SK-N-SH (cell line): ENCODE data around the gene FLOT1. TPM values are rescaled to one million over a fixed set of nuclear protein-coding genes. Genes with fewer than 3 reads are reported as not detected.
A peak's percentile ranks its signal among the peaks of the same experiment; 100 is the strongest.

Experiments used
- CTCF ChIA-PET: fragments of 300-600, 350-600 bp; formaldehyde crosslinking; extraction: SDS; loops from one replicate; lab custom pipeline; 2021; lab: Yijun Ruan, JAX
- POLR2A ChIA-PET: fragments of 350-600 bp; sonication (Branson Sonifier 250); formaldehyde crosslinking; extraction: SDS; loops from one replicate; lab custom pipeline; 2020; ENCODE audit warnings: antibody characterized with exemption, inconsistent platforms; lab: Yijun Ruan, JAX
- DNase-seq: peaks from one replicate; pipeline ENCODE4 v3.0.0; 2012
- H2AFZ ChIP-seq: fragments of 200-600 bp; sonication (generic); 2 replicates; pipeline ENCODE4 v1.8.1; 2016; ENCODE audit warnings: antibody characterized with exemption, mild to moderate bottlenecking, low read depth
- H3F3A ChIP-seq: fragments of 200-600 bp; sonication (generic); replicated peaks from 2 replicates; pipeline ENCODE3; 2016; ENCODE audit warnings: antibody characterized with exemption, mild to moderate bottlenecking; ENCODE audit not compliant: insufficient read depth
- H3K27ac ChIP-seq, 2 experiments: fragments of 200-500 bp in 1 of 2; fragments of 200-600 bp in 1 of 2; sonication (Bioruptor generic) in 1 of 2; sonication (generic), shearing (Covaris generic) in 1 of 2; 2 replicates each; pipeline versions ENCODE4 v1.5.1 to v1.6.1; 2014 to 2016; ENCODE audit warnings: low read depth in 2 of 2, inconsistent platforms in 1 of 2, low read length in 1 of 2, mild to moderate bottlenecking in 1 of 2, mixed read lengths in 1 of 2
- H3K27me3 ChIP-seq: fragments of 200-600 bp; sonication (generic), shearing (Covaris generic); 2 replicates; pipeline ENCODE4 v1.6.1; 2016; ENCODE audit warnings: mixed run types; ENCODE audit not compliant: insufficient read depth
- H3K36me3 ChIP-seq, 2 experiments: fragments of 200-500 bp in 1 of 2; fragments of 200-600 bp in 1 of 2; sonication (Bioruptor generic) in 1 of 2; sonication (generic) in 1 of 2; replicated peaks in 1 of 2; 2 replicates each; pipeline versions ENCODE3 to v1.5.1; 2014 to 2016; ENCODE audit warnings: low read length in 1 of 2, mild to moderate bottlenecking in 1 of 2; ENCODE audit not compliant: insufficient read depth in 2 of 2, control insufficient read depth in 1 of 2
- H3K4me1 ChIP-seq, 2 experiments: fragments of 200-500 bp in 1 of 2; fragments of 200-600 bp in 1 of 2; sonication (Bioruptor generic) in 1 of 2; sonication (generic), shearing (Covaris generic) in 1 of 2; 2 replicates each; pipeline versions ENCODE4 v1.5.1 to v1.6.1; 2014 to 2016; ENCODE audit warnings: low read depth in 1 of 2, low read length in 1 of 2, mixed run types in 1 of 2; ENCODE audit not compliant: insufficient read depth in 2 of 2, control insufficient read depth in 1 of 2
- H3K4me2 ChIP-seq: fragments of 200-600 bp; sonication (generic), shearing (Covaris generic); 2 replicates; pipeline ENCODE4 v1.6.1; 2017; ENCODE audit warnings: mixed run types
- H3K4me3 ChIP-seq, 2 experiments: fragments of 200-500 bp in 1 of 2; fragments of 200-600 bp in 1 of 2; sonication (Bioruptor generic) in 1 of 2; sonication (generic), shearing (Covaris generic) in 1 of 2; 2 replicates each; pipeline versions ENCODE4 v1.5.1 to v1.8.1; 2014 to 2016; ENCODE audit warnings: low read depth in 2 of 2, inconsistent platforms in 1 of 2, low read length in 1 of 2, mild to moderate bottlenecking in 1 of 2, mixed read lengths in 1 of 2, moderate library complexity in 1 of 2
- H3K79me2 ChIP-seq: fragments of 200-600 bp; sonication (generic); 2 replicates; pipeline ENCODE4 v1.8.1; 2017; ENCODE audit warnings: mild to moderate bottlenecking; ENCODE audit not compliant: insufficient read depth
- H3K9ac ChIP-seq: fragments of 200-600 bp; sonication (generic); 2 replicates; pipeline ENCODE4 v1.6.1; 2017; ENCODE audit warnings: mixed run types
- H3K9me2 ChIP-seq: fragments of 200-600 bp; sonication (generic); 2 replicates; pipeline ENCODE4 v1.6.1; 2017; ENCODE audit warnings: mixed run types
- H3K9me3 ChIP-seq: fragments of 200-600 bp; sonication (generic); 2 replicates; pipeline ENCODE4 v1.6.1; 2017; ENCODE audit warnings: mixed run types, mild to moderate bottlenecking, moderate library complexity
- H4K20me1 ChIP-seq: fragments of 200-600 bp; sonication (generic); 2 replicates; pipeline ENCODE4 v1.6.1; 2017; ENCODE audit warnings: mild to moderate bottlenecking, mixed run types; ENCODE audit not compliant: insufficient read depth
- CHD2 ChIP-seq: fragments of 150-350 bp; IDR thresholded peaks from 2 replicates; pipeline ENCODE4 v1.6.1; 2018; ENCODE audit warnings: low read length; ENCODE audit not compliant: partially characterized antibody
- EP300 ChIP-seq, 2 experiments: IDR thresholded peaks; 2 replicates each; pipeline versions ENCODE4 v1.4.0 to v1.6.1; 2012; ENCODE audit warnings: borderline replicate concordance in 1 of 2, low read depth in 1 of 2, low read length in 1 of 2
- EZH2phosphoT487 ChIP-seq: fragments of 200-600 bp; sonication (generic); IDR thresholded peaks from 2 replicates; pipeline ENCODE4 v1.6.1; 2017; ENCODE audit warnings: low read depth, mixed run types, mild to moderate bottlenecking, antibody characterized with exemption, moderate library complexity, borderline replicate concordance
- FOXJ3 ChIP-seq: sonication (generic); formaldehyde crosslinking; IDR thresholded peaks from 2 replicates; pipeline ENCODE4 v1.5.1; 2020; ENCODE audit warnings: mild to moderate bottlenecking, missing genetic modification reagents
- IRF3 ChIP-seq: fragments of 150-350 bp; IDR thresholded peaks from 2 replicates; pipeline ENCODE4 v1.6.1; 2016; ENCODE audit warnings: mild to moderate bottlenecking, low read depth, low read length
- MEF2A ChIP-seq: IDR thresholded peaks from 2 replicates; pipeline ENCODE4 v1.4.0; 2012; ENCODE audit warnings: low read depth, borderline replicate concordance
- MXI1 ChIP-seq: IDR thresholded peaks from 2 replicates; pipeline ENCODE4 v1.6.1; 2012; ENCODE audit warnings: mild to moderate bottlenecking, low read depth, low read length, improper control_type of control experiment
- NFIC ChIP-seq: IDR thresholded peaks from 2 replicates; pipeline ENCODE4 v1.4.0; 2012; ENCODE audit warnings: borderline replicate concordance
- NRF1 ChIP-seq: IDR thresholded peaks from 2 replicates; pipeline ENCODE4 v1.6.1; 2012; ENCODE audit warnings: low read depth, mild to moderate bottlenecking, low read length
- POLR2AphosphoS5 ChIP-seq: IDR thresholded peaks from 2 replicates; pipeline ENCODE4 v1.6.1; 2012; ENCODE audit warnings: low read depth, low read length
- RAD21 ChIP-seq: IDR thresholded peaks from 2 replicates; pipeline ENCODE4 v1.6.1; 2012; ENCODE audit warnings: mild to moderate bottlenecking, low read length
- RCOR1 ChIP-seq: fragments of 150-350 bp; IDR thresholded peaks from 2 replicates; pipeline ENCODE4 v1.6.1; 2017; ENCODE audit warnings: antibody characterized with exemption, low read length
- RFX5 ChIP-seq: IDR thresholded peaks from 2 replicates; pipeline ENCODE4 v1.6.1; 2012; ENCODE audit warnings: mild to moderate bottlenecking, improper control_type of control experiment, low read length
- RXRA ChIP-seq: IDR thresholded peaks from 2 replicates; pipeline ENCODE4 v1.4.0; 2012; ENCODE audit warnings: low read depth, mild to moderate bottlenecking, borderline replicate concordance
- SIN3A ChIP-seq: IDR thresholded peaks from 2 replicates; pipeline ENCODE4 v1.6.1; 2012; ENCODE audit warnings: low read depth, mild to moderate bottlenecking, low read length, moderate library complexity, borderline replicate concordance
- SMC3 ChIP-seq: IDR thresholded peaks from 2 replicates; pipeline ENCODE4 v1.6.1; 2012; ENCODE audit warnings: low read depth, low read length, improper control_type of control experiment
- TCF12 ChIP-seq: IDR thresholded peaks from 2 replicates; pipeline ENCODE4 v1.4.0; 2012
- YY1 ChIP-seq: IDR thresholded peaks from 2 replicates; pipeline ENCODE4 v1.4.0; 2012; ENCODE audit warnings: low read depth, mild to moderate bottlenecking
- WGBS: methylation state at CpG from one replicate; pipeline ENCODE4 v1.1.6; 2017; ENCODE audit warnings: low lambda C conversion rate; 5-methylcytosine and 5-hydroxymethylcytosine counted together
- polyA plus RNA-seq, 3 experiments: library from polyadenylated mRNA; depleted of rRNA; stranded (reverse); fragments of >200 nt; gene quantifications; 2 replicates each; pipeline ENCODE4 v1.2.3, GENCODE V29; 2012
- TF ChIP-seq, protein P1 (sequence below): fragments of 200-600 bp; sonication (generic); IDR thresholded peaks from 2 replicates; pipeline ENCODE4 v1.6.1; 2017; ENCODE audit warnings: antibody characterized with exemption, mild to moderate bottlenecking, moderate library complexity
- TF ChIP-seq, protein P2 (sequence below): IDR thresholded peaks from 2 replicates; pipeline ENCODE4 v1.4.0; 2012; ENCODE audit warnings: low read depth
- TF ChIP-seq, protein P3 (sequence below): IDR thresholded peaks from 2 replicates; pipeline ENCODE4 v1.4.0; 2012; ENCODE audit warnings: low read depth, borderline replicate concordance

FLOT1 gene
- polyA plus RNA-seq, 1 of the 3 experiments (the other 2 are of a cell fraction) = 462 TPM

DNA sequence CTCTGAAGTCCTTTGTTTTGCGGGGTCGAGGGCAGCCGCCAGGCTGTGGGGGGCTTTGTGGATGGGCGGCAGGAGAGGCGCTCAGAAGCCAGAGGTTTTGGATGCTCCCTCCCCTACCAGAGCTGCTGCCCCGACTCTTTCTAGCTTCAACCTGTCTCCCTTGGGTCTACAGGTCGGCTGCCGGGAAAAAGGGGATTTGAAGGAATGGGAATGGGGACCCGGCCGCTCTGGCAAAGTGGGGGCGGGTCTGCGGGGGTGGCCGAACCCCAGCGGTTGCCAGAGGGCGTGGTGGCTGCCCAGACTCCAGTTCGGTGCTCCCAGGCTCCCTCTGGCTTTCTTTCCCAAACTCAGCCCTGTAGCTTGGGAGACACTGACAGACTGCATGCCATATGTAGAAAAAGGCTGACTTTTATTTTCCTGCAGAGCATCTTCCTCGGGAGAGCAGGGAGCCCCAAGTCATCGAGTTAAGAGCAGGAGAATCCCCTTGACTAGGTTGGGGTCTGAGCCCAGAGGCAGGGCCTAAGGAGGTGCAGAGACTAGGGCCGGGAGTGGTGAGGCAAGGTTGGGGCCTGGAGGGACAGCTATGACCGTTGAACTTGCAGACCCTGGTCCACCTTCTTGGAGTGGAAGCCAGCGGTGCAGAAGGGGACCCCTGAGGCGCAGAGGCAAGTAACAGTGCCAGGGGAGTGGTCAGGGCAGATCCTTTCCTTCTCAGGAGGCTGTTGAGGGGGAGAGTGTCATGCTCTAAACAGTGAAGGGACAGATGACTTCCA, 54.6 kb downstream of the FLOT1 start (continued):
- TF ChIP-seq, protein P1, sequence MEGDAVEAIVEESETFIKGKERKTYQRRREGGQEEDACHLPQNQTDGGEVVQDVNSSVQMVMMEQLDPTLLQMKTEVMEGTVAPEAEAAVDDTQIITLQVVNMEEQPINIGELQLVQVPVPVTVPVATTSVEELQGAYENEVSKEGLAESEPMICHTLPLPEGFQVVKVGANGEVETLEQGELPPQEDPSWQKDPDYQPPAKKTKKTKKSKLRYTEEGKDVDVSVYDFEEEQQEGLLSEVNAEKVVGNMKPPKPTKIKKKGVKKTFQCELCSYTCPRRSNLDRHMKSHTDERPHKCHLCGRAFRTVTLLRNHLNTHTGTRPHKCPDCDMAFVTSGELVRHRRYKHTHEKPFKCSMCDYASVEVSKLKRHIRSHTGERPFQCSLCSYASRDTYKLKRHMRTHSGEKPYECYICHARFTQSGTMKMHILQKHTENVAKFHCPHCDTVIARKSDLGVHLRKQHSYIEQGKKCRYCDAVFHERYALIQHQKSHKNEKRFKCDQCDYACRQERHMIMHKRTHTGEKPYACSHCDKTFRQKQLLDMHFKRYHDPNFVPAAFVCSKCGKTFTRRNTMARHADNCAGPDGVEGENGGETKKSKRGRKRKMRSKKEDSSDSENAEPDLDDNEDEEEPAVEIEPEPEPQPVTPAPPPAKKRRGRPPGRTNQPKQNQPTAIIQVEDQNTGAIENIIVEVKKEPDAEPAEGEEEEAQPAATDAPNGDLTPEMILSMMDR = peak; percentile 27; the same call in 1 of the 2 replicates

DNA sequence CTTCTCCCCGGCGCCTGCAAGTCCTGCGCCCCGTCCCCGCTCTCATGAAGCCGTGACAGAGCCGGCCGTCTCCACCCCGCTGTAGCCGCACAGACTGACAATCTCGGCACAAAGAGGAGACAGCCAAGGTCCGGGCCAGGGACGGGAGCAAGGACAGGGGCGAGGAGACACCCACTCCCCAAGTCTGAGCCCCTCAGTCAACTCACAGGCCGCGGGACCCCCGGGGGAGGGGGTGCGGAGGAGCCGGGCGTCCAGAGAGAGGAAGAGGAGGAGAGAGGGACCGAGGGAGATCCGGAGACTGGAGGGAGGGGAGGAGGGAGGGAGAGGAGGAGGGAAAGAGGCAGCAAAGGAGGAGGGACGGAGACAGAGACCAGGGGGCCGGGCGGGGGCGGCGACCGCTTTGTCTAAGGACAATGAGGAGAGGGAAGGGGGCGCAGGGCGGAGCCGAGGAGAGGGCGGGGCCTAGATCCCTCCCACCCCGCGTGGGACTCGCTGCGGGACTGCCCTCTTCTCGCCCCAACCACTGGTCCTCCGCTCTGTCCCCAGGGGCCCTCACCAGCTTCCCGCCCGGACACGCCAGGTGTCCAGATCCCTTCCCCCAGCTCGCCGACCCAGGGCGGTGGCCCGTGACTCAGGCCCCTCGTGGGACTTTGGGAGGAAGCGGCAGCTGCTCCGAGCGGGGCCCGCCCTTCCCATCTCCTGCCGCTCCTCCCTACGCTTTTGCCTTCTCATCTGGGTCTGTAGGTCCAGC, 55.4 kb downstream of the FLOT1 start:
- Histone ChIP-seq H3K9me2 (no peaks in the 10 kb centered on the region), H3K9me3 (no peaks in the 10 kb centered on the region), H3K4me1 (peaks cover 17 to 66% of the 10 kb centered on the region in 2 experiments; a peak in 2 of 4 replicates), H3K27ac (peak overlapping the region; percentile 93 to 97), H3K9ac (peak overlapping the region; percentile 97), H3K79me2 (peaks cover 84% of the 10 kb centered on the region), H3K4me2 (peak overlapping the region; percentile 98), H4K20me1 (no peaks in the 10 kb centered on the region; the same call in 1 of the 2 replicates), H3K36me3 (peaks cover 0 to 7% of the 10 kb centered on the region in 2 experiments), H3F3A (peaks cover 16% of the 10 kb centered on the region), H3K4me3 (peak overlapping the region; percentile 74 to 77), H2AFZ (peak overlapping the region; percentile 49), H3K27me3 (no peaks in the 10 kb centered on the region)
- WGBS = 3% methylated on average over 34 of the region's 52 CpGs
- POLR2A ChIA-PET = interaction anchor here (0.9 to 1.9 kb wide), 5 partner anchors 30 to 72 kb away, joined by 3 to 10 read pairs (median 5); partner anchors contain the start of gene MDC1
- CTCF ChIA-PET = interaction anchor here (2.2 to 29.8 kb wide), 3 partner anchors 8 to 36 kb away, joined by 5 to 838 read pairs (median 56); partner anchors contain the start of genes FLOT1, MDC1 and TUBB
- DNase-seq = peak; percentile 93
- TF ChIP-seq EZH2phosphoT487 (no peak), EP300 (IDR thresholded peaks at IDR 0.05; ENCODE audit: borderline replicate concordance in 1 of 2, low read depth in 1 of 2, low read length in 1 of 2) (peak in 1 of 2 experiments; percentile 43; a peak in 1 of 4 replicates), FOXJ3 (no peak), TCF12 (peak; percentile 73), NFIC (no peak), SIN3A (peak; percentile 96), CHD2 (no peak), YY1 (no peak), RAD21 (no peak), MEF2A (no peak), RXRA (peak; percentile 53; the same call in 1 of the 2 replicates), RCOR1 (no peak), POLR2AphosphoS5 (peak; percentile 87), MXI1 (peak; percentile 25), SMC3 (no peak), RFX5 (no peak), NRF1 (no peak), IRF3 (no peak)
- TF ChIP-seq, protein P1 = no peak
- TF ChIP-seq, protein P2, sequence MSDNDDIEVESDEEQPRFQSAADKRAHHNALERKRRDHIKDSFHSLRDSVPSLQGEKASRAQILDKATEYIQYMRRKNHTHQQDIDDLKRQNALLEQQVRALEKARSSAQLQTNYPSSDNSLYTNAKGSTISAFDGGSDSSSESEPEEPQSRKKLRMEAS = peak; percentile 52
- TF ChIP-seq, protein P3, sequence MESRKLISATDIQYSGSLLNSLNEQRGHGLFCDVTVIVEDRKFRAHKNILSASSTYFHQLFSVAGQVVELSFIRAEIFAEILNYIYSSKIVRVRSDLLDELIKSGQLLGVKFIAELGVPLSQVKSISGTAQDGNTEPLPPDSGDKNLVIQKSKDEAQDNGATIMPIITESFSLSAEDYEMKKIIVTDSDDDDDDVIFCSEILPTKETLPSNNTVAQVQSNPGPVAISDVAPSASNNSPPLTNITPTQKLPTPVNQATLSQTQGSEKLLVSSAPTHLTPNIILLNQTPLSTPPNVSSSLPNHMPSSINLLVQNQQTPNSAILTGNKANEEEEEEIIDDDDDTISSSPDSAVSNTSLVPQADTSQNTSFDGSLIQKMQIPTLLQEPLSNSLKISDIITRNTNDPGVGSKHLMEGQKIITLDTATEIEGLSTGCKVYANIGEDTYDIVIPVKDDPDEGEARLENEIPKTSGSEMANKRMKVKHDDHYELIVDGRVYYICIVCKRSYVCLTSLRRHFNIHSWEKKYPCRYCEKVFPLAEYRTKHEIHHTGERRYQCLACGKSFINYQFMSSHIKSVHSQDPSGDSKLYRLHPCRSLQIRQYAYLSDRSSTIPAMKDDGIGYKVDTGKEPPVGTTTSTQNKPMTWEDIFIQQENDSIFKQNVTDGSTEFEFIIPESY = 0 out of 2 replicates have a peak, but pooled peaks have one; percentile 54
